Measurements from ENCODE around the gene ST8SIA4. TPM values are rescaled to one million over a fixed set of nuclear protein-coding genes. Genes with fewer than 3 reads are reported as not detected.
A peak's percentile ranks its signal among the peaks of the same experiment; 100 is the strongest.

ST8SIA4 gene
- total and polyA plus RNA-seq, 11 donors: 0.87 to 17.7 (median 4.3) TPM

DNA sequence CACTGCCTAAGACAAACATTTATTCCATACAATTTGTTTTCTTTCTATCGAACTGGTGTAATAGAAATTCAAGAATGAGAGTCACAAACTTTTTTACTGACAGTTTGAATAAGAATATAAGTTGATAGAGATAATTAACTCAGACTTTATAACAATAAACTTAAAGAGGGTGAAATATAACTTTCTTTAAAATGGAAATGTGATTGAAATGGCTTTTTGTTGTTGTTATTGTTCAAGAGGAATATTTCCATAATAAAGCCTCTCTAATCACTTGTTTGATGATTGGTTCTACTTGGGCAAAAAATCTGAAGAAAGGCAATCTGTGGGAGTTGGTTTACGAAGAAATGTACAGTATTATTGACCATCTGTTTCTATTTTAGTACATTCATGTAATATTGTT, 79.3 kb downstream of the ST8SIA4 start:
- H3K4me1 ChIP-seq: peaks cover 0 to 61% (median 13%) of the 10 kb centered on the region in 12 donors
- TF ChIP-seq POLR2A (IDR thresholded peaks at IDR 0.05) (no peak), CTCF (IDR thresholded peaks at IDR 0.05) (no peak)
- intact Hi-C loops (cut with DNase I): no loop called here
- H3K27me3 ChIP-seq: no peaks in the 10 kb centered on the region
- no peak overlapping the region for H3K27ac ChIP-seq
- ATAC-seq: no peak
- WGBS, 4 donors: 78 to 85% (median 84%) methylated on average over 2 of the region's 2 CpGs
- H3K4me3 ChIP-seq: no peak overlapping the region
- H3K9me3 ChIP-seq: no peaks in the 10 kb centered on the region
- no peak for DNase-seq
- H3K36me3 ChIP-seq: no peaks in the 10 kb centered on the region

- H3K4me3 ChIP-seq: no peak overlapping the region
- intact Hi-C loops (cut with DNase I): no loop called here
- peaks cover 0 to 51% (median 0%) of the 10 kb centered on the region in 12 donors for H3K4me1 ChIP-seq
- TF ChIP-seq CTCF (IDR thresholded peaks at IDR 0.05) (no peak), POLR2A (IDR thresholded peaks at IDR 0.05) (no peak)
- no peak overlapping the region for H3K27ac ChIP-seq
- 89 to 97% (median 95%) methylated on average over 1 of the region's 1 CpG for WGBS, 4 donors
- H3K36me3 ChIP-seq: no peaks in the 10 kb centered on the region
- no peak for ATAC-seq
- no peaks in the 10 kb centered on the region for H3K27me3 ChIP-seq
- no peaks in the 10 kb centered on the region for H3K9me3 ChIP-seq
- DNase-seq: no peak
Measured at GRCh38 chr5:100821751-100822150, 81.3 kb downstream of the ST8SIA4 start.

- peak overlapping the region in 4 of 12 donors; percentile 4 to 18 (median 9) for H3K4me3 ChIP-seq
- DNase-seq: no peak
- H3K4me1 ChIP-seq: peaks cover 0 to 41% (median 0%) of the 10 kb centered on the region in 12 donors
- H3K36me3 ChIP-seq: no peaks in the 10 kb centered on the region
- no peak for ATAC-seq
- intact Hi-C loops (cut with DNase I): no loop called here
- peak overlapping the region in 2 of 12 donors; percentile 2 to 23 for H3K27ac ChIP-seq
- no peaks in the 10 kb centered on the region for H3K27me3 ChIP-seq
- no peaks in the 10 kb centered on the region for H3K9me3 ChIP-seq
- no peak for TF ChIP-seq CTCF (IDR thresholded peaks at IDR 0.05)
- no peak for TF ChIP-seq POLR2A (IDR thresholded peaks at IDR 0.05)
Measured at GRCh38 chr5:100818340-100818739, 84.7 kb downstream of the ST8SIA4 start.

GRCh38 chr5:100803397-100803796, 99.7 kb downstream of the ST8SIA4 start:
- TF ChIP-seq CTCF (IDR thresholded peaks at IDR 0.05) (no peak), POLR2A (IDR thresholded peaks at IDR 0.05) (no peak)
- Histone ChIP-seq H3K27ac (no peak overlapping the region), H3K36me3 (no peaks in the 10 kb centered on the region), H3K4me3 (no peak overlapping the region), H3K9me3 (peaks cover 0 to 8% (median 0%) of the 10 kb centered on the region in 12 donors), H3K4me1 (no peaks in the 10 kb centered on the region), H3K27me3 (no peaks in the 10 kb centered on the region)
- intact Hi-C loops (cut with DNase I): no loop called here
- 82 to 87% (median 84%) methylated on average over 2 of the region's 2 CpGs for WGBS, 4 donors
- ATAC-seq (no peak), DNase-seq (no peak)

Data from heart left ventricle (tissue), 16 donors.